OCI-LY3 (cell line): Measurements from ENCODE around the gene LTBR.

Experiments
- CTCF ChIP-seq: fragments of 200-600, 300-600 bp; sonication (generic); IDR thresholded peaks from 2 replicates; pipeline ENCODE4 v1.5.1; 2014; ENCODE audit warnings: antibody characterized with exemption, low read length, low read depth
- EZH2phosphoT487 ChIP-seq: fragments of 200-600 bp; shearing (Covaris generic); IDR thresholded peaks from 2 replicates; pipeline ENCODE4 v1.6.1; 2018; ENCODE audit warnings: antibody characterized with exemption, mixed run types, low read depth

- TF ChIP-seq CTCF: no peak
- TF ChIP-seq EZH2phosphoT487: no peak
Measured at GRCh38 chr12:6356374-6356820, 27.6 kb upstream of the LTBR start.
